ENCODE results near the gene FAM107B. TPM values are rescaled to one million over a fixed set of nuclear protein-coding genes. Genes with fewer than 3 reads are reported as not detected.
A peak's percentile ranks its signal among the peaks of the same experiment; 100 is the strongest.

Gene FAM107B
- total and polyA plus RNA-seq, 10 of the 15 experiments (the other 5 are each of a cell fraction or from before 2014, with no cell fraction given), result 22.9 to 162 (median 86.6) TPM

GRCh38 chr10:14673189-14673861, 101.4 kb downstream of the FAM107B start:
- H3K4me2 ChIP-seq (ENCODE audit: control insufficient read depth, insufficient read depth), result no peak overlapping the region
- FAIRE-seq (no peak), ATAC-seq (no peak), DNase-seq (ENCODE audit: low read depth, low spot score) (no peak)
- H3K36me3 ChIP-seq (ENCODE audit: control insufficient read depth in 2 of 2, insufficient read depth in 2 of 2, low read length in 1 of 2), result no peaks in the 10 kb centered on the region
- TF ChIP-seq IKZF2 (IDR thresholded peaks at IDR 0.05), result 0 out of 4 replicates have a peak, but pooled peaks of 1 of the 2 experiments have one; percentile 14
- TF ChIP-seq SREBF2 (IDR thresholded peaks at IDR 0.05; ENCODE audit: low read length), result no peak
- WGBS (ENCODE audit: insufficient coverage, insufficient replicate concordance, low lambda C conversion rate, missing lambda C conversion rate), result 19% methylated on average over 9 of the region's 9 CpGs
- RAD21 ChIA-PET (ENCODE audit: unreplicated experiment), result no interaction called here
- no peak overlapping the region for H3K27ac ChIP-seq (ENCODE audit: control insufficient read depth, insufficient read depth)
- in situ Hi-C loops (cut with MboI) (no loop called here), intact Hi-C loops (cut with micrococcal nuclease; ENCODE audit: unreplicated experiment) (no loop called here)
- CTCF ChIA-PET, result interaction anchor here (0.6 kb wide), 1 partner anchor 174 kb away, joined by 3 read pairs; no protein-coding TSS in a partner anchor
- no peaks in the 10 kb centered on the region; the same call in 2 of the 3 replicates for H3K9me3 ChIP-seq (replicated peaks; ENCODE audit: control insufficient read depth, insufficient read depth, low read length)
- BruUV-seq (replicated peaks), result no TSS peak
- POLR2A ChIA-PET, result no interaction called here
- H4K20me1 ChIP-seq (ENCODE audit: control insufficient read depth, insufficient read depth), result no peaks in the 10 kb centered on the region
- SMC1A ChIA-PET (ENCODE audit: uncharacterized antibody, unreplicated experiment), result interaction anchor here (1.2 to 1.5 kb wide), 2 partner anchors 16 to 76 kb away, joined by 3 read pairs; no protein-coding TSS in a partner anchor
- no peak overlapping the region for H3K9ac ChIP-seq (ENCODE audit: control insufficient read depth, insufficient read depth, low read length)
- H3K4me1 ChIP-seq (ENCODE audit: control insufficient read depth, insufficient read depth, low read length), result no peaks in the 10 kb centered on the region
- H3K79me2 ChIP-seq (ENCODE audit: control insufficient read depth, insufficient read depth, low read length), result no peaks in the 10 kb centered on the region
- H2AFZ ChIP-seq (ENCODE audit: control insufficient read depth, low read depth, low read length), result peak overlapping the region; percentile 7; the same call in 1 of the 2 replicates
- H3K27me3 ChIP-seq (replicated peaks in 1 of 2; ENCODE audit: control insufficient read depth in 2 of 2, insufficient read depth in 2 of 2, low read length in 1 of 2), result peaks cover 0 to 3% of the 10 kb centered on the region in 2 experiments; a peak in 1 of 4 replicates
- 0 out of 2 replicates have a peak overlapping the region, but pooled peaks have one; percentile 18 for H3K4me3 ChIP-seq

- no peak overlapping the region for H3K4me2 ChIP-seq (ENCODE audit: control insufficient read depth, insufficient read depth)
- whole genome bisulfite sequencing (ENCODE audit: insufficient coverage, insufficient replicate concordance, low lambda C conversion rate, missing lambda C conversion rate), result 47% methylated on average over 6 of the region's 6 CpGs
- peaks cover 3% of the 10 kb centered on the region; the same call in 1 of the 3 replicates for H3K9me3 ChIP-seq (replicated peaks; ENCODE audit: control insufficient read depth, insufficient read depth, low read length)
- TF ChIP-seq CBX3 (IDR thresholded peaks at IDR 0.05; ENCODE audit: borderline replicate concordance, low read depth), result no peak
- TF ChIP-seq BCL11A (IDR thresholded peaks at IDR 0.05; ENCODE audit: low read depth, low read length), result no peak
- no peak for TF ChIP-seq ZNF622 (IDR thresholded peaks at IDR 0.05)
- TF ChIP-seq PAX5 (IDR thresholded peaks at IDR 0.05; ENCODE audit: borderline replicate concordance, low read depth, low read length), result no peak
- TF ChIP-seq USF1 (IDR thresholded peaks at IDR 0.05; ENCODE audit: borderline replicate concordance, extremely low read length, insufficient read depth, low read depth, low read length), result no peak
- H3K9ac ChIP-seq (ENCODE audit: control insufficient read depth, insufficient read depth, low read length), result no peak overlapping the region
- ATAC-seq (no peak), DNase-seq (ENCODE audit: low read depth, low spot score) (no peak), FAIRE-seq (no peak)
- intact Hi-C loops (cut with micrococcal nuclease; ENCODE audit: unreplicated experiment), result no loop called here
- no peak overlapping the region for H3K4me3 ChIP-seq
- BruUV-seq (replicated peaks), result no TSS peak
- POLR2A ChIA-PET, result no interaction called here
- H3K27ac ChIP-seq (ENCODE audit: control insufficient read depth, insufficient read depth), result no peak overlapping the region
- RAD21 ChIA-PET (ENCODE audit: unreplicated experiment), result no interaction called here
- SMC1A ChIA-PET (ENCODE audit: uncharacterized antibody, unreplicated experiment), result interaction anchor here (0.6 to 1.2 kb wide), 5 partner anchors 10 to 183 kb away, joined by 3 to 4 read pairs (median 3); no protein-coding TSS in a partner anchor
- H4K20me1 ChIP-seq (ENCODE audit: control insufficient read depth, insufficient read depth), result no peaks in the 10 kb centered on the region
- H3K36me3 ChIP-seq (ENCODE audit: control insufficient read depth in 2 of 2, insufficient read depth in 2 of 2, low read length in 1 of 2), result no peaks in the 10 kb centered on the region
- H3K79me2 ChIP-seq (ENCODE audit: control insufficient read depth, insufficient read depth, low read length), result no peaks in the 10 kb centered on the region
- peaks cover 0 to 3% of the 10 kb centered on the region in 2 experiments; a peak in 1 of 4 replicates for H3K27me3 ChIP-seq (replicated peaks in 1 of 2; ENCODE audit: control insufficient read depth in 2 of 2, insufficient read depth in 2 of 2, low read length in 1 of 2)
- in situ Hi-C loops (cut with MboI), result no loop called here
- CTCF ChIA-PET, result interaction anchor here (0.8 to 1.2 kb wide), 2 partner anchors 14 to 112 kb away, joined by 4 read pairs; no protein-coding TSS in a partner anchor
- no peak overlapping the region for H2AFZ ChIP-seq (ENCODE audit: control insufficient read depth, low read depth, low read length)
- no peaks in the 10 kb centered on the region for H3K4me1 ChIP-seq (ENCODE audit: control insufficient read depth, insufficient read depth, low read length)
Measured at GRCh38 chr10:14671386-14671831, 103.3 kb downstream of the FAM107B start.

All from GM12878 (cell line).